HepG2 (cell line): ENCODE measurements around the gene MMP19. TPM values are rescaled to one million over a fixed set of nuclear protein-coding genes. Genes with fewer than 3 reads are reported as not detected.

Experiments used
- BHLHE40 ChIP-seq: IDR thresholded peaks from 2 replicates; pipeline ENCODE4 v1.6.1; 2011; ENCODE audit warnings: low read length, improper control_type of control experiment
- IKZF4 ChIP-seq: sonication (generic); formaldehyde crosslinking; IDR thresholded peaks from 2 replicates; pipeline ENCODE4 v1.5.1; 2020; ENCODE audit warnings: borderline replicate concordance, mild to moderate bottlenecking, low read depth, missing genetic modification reagents; ENCODE audit errors: not compliant biosample characterization
- MAF1 ChIP-seq: sonication (generic); formaldehyde crosslinking; IDR thresholded peaks from 2 replicates; pipeline ENCODE4 v1.5.0; 2020; ENCODE audit warnings: missing genetic modification reagents, borderline replicate concordance
- MLLT10 ChIP-seq: sonication (generic); formaldehyde crosslinking; IDR thresholded peaks from 2 replicates; pipeline ENCODE4 v1.4.0; 2020; ENCODE audit warnings: missing genetic modification reagents
- POLR2G ChIP-seq: fragments of 200-400 bp; formaldehyde crosslinking; IDR thresholded peaks from 2 replicates; pipeline ENCODE4 v1.6.1; 2018; ENCODE audit warnings: mild to moderate bottlenecking, low read depth, low read length, moderate library complexity
- TAF1 ChIP-seq: sonication (generic); formaldehyde crosslinking; IDR thresholded peaks from 2 replicates; pipeline ENCODE4 v1.4.0; 2020; ENCODE audit warnings: missing genetic modification reagents
- UBTF ChIP-seq: sonication (generic); formaldehyde crosslinking; IDR thresholded peaks from 2 replicates; pipeline ENCODE4 v1.4.0; 2020; ENCODE audit warnings: mild to moderate bottlenecking, missing genetic modification reagents
- ZBTB21 ChIP-seq: sonication (generic); formaldehyde crosslinking; IDR thresholded peaks from 2 replicates; pipeline ENCODE4 v1.4.0; 2020; ENCODE audit warnings: missing genetic modification reagents
- ZNF101 ChIP-seq: sonication (generic); formaldehyde crosslinking; IDR thresholded peaks from 2 replicates; pipeline ENCODE4 v1.4.0; 2020; ENCODE audit warnings: mild to moderate bottlenecking, low read depth, missing genetic modification reagents, borderline replicate concordance
- ZNF124 ChIP-seq: sonication (generic); formaldehyde crosslinking; IDR thresholded peaks from 2 replicates; pipeline ENCODE4 v1.4.0; 2020; ENCODE audit warnings: missing genetic modification reagents
- ZNF24 ChIP-seq: fragments of 450-650 bp; IDR thresholded peaks from 2 replicates; pipeline ENCODE4 v1.6.1; 2017; ENCODE audit warnings: antibody characterized with exemption, mild to moderate bottlenecking
- ZNF737 ChIP-seq: sonication (generic); formaldehyde crosslinking; IDR thresholded peaks from 2 replicates; pipeline ENCODE4 v1.5.0; 2020; ENCODE audit warnings: missing genetic modification reagents, mild to moderate bottlenecking, borderline replicate concordance
- polyA plus RNA-seq, 8 experiments: library from polyadenylated mRNA; depleted of rRNA in 3 of 8; stranded (reverse) in 7 of 8; unstranded in 1 of 8; fragments of >200 nt; fragmentation: Illumina TruSeq in 4 of 8; extraction: Trizol in 4 of 8; gene quantifications; 2 replicates each; pipeline versions ENCODE4 v1.2.1 to v1.2.3, GENCODE V29; 2011 to 2016; ENCODE audit warnings: low read depth in 4 of 8, missing spikeins in 1 of 8, mixed read lengths in 1 of 8; ENCODE audit not compliant: insufficient read depth in 1 of 8
- total RNA-seq, 5 experiments: library from RNA; depleted of rRNA; stranded (reverse); fragments of >200 nt; fragmentation: Illumina TruSeq; extraction: Trizol; gene quantifications; 2 replicates each; pipeline ENCODE4 v1.2.3, GENCODE V29; 2016; ENCODE audit warnings: low read depth in 1 of 5
- TF ChIP-seq, protein P1 (sequence below): conservative IDR thresholded peaks from 2 replicates; pipeline ENCODE4 v1.6.1; 2018; ENCODE audit warnings: missing genetic modification reagents
- TF ChIP-seq, protein P2 (sequence below): sonication (generic); formaldehyde crosslinking; IDR thresholded peaks from 2 replicates; pipeline ENCODE4 v1.5.0; 2020; ENCODE audit warnings: missing genetic modification reagents
- TF ChIP-seq, protein P3 (sequence below): sonication (generic); formaldehyde crosslinking; IDR thresholded peaks from 2 replicates; pipeline ENCODE4 v1.4.0; 2020; ENCODE audit warnings: mild to moderate bottlenecking, low read depth, missing genetic modification reagents
- TF ChIP-seq, protein P4 (sequence below), 2 experiments: IDR thresholded peaks; 2 replicates each; pipeline ENCODE4 v1.6.1; 2011 to 2012; ENCODE audit warnings: low read length in 2 of 2, borderline replicate concordance in 1 of 2, low read depth in 1 of 2, mild to moderate bottlenecking in 1 of 2, moderate library complexity in 1 of 2

The MMP19 gene
- total and polyA plus RNA-seq, 2 of the 13 experiments (the other 11 are each of a cell fraction or from before 2014, with no cell fraction given), result 0.07 to 0.08 TPM

DNA sequence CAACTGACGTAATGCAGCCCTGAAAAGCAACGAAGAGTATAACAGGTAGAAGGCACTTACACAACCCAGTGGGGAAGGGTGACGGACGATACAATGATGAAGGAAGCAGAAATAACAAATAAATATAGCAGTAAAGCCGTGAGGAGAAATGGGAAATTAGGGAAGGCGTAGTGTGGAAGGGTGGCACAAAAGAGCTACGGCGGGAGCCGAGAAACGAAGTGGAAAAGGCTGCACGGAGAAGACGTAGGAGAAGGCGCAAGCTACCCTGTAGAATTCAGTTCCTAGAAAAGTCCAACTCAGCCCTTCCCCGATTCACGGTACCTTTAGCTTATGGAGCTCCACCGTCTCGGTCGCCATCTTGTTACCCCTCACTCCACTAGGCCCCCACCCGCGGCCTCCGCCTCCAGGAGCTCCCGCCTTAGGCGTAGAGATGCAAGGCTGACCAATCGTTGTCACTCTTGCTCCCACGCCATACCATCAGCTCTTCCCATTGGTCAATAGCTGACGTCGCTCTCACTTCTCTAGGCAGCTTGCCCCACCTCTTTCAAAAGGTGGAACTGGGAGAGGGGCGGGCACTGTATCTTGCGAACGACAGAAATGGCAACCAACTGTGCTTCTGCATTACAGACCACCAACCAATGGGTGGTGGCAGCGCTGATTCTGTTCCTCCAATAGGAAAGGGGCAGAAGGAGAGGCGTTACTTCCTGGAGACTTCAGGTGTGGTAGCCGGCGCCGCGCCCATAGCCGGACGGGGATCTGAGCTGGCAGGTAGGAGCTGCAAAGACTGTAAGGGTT lies 25.2 kb downstream of the MMP19 start, which contains the start of the genes ORMDL2 and SARNP (continued):
- TF ChIP-seq ZNF101 (CRISPR knock-in tag) (no peak), ZNF124 (CRISPR knock-in tag) (no peak), TAF1 (CRISPR knock-in tag) (peak; percentile 87), ZNF24 (no peak), MLLT10 (CRISPR knock-in tag) (no peak), ZNF737 (no peak), BHLHE40 (no peak), POLR2G (peak; percentile 93), UBTF (CRISPR knock-in tag) (peak; percentile 43; the same call in 1 of the 2 replicates), ZBTB21 (CRISPR knock-in tag) (no peak), MAF1 (no peak), IKZF4 (CRISPR knock-in tag) (no peak)
- TF ChIP-seq, protein P1, sequence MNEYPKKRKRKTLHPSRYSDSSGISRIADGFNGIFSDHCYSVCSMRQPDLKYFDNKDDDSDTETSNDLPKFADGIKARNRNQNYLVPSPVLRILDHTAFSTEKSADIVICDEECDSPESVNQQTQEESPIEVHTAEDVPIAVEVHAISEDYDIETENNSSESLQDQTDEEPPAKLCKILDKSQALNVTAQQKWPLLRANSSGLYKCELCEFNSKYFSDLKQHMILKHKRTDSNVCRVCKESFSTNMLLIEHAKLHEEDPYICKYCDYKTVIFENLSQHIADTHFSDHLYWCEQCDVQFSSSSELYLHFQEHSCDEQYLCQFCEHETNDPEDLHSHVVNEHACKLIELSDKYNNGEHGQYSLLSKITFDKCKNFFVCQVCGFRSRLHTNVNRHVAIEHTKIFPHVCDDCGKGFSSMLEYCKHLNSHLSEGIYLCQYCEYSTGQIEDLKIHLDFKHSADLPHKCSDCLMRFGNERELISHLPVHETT (CRISPR knock-in tag), result no peak
- TF ChIP-seq, protein P2, sequence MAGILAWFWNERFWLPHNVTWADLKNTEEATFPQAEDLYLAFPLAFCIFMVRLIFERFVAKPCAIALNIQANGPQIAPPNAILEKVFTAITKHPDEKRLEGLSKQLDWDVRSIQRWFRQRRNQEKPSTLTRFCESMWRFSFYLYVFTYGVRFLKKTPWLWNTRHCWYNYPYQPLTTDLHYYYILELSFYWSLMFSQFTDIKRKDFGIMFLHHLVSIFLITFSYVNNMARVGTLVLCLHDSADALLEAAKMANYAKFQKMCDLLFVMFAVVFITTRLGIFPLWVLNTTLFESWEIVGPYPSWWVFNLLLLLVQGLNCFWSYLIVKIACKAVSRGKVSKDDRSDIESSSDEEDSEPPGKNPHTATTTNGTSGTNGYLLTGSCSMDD (CRISPR knock-in tag), result no peak
- TF ChIP-seq, protein P3, sequence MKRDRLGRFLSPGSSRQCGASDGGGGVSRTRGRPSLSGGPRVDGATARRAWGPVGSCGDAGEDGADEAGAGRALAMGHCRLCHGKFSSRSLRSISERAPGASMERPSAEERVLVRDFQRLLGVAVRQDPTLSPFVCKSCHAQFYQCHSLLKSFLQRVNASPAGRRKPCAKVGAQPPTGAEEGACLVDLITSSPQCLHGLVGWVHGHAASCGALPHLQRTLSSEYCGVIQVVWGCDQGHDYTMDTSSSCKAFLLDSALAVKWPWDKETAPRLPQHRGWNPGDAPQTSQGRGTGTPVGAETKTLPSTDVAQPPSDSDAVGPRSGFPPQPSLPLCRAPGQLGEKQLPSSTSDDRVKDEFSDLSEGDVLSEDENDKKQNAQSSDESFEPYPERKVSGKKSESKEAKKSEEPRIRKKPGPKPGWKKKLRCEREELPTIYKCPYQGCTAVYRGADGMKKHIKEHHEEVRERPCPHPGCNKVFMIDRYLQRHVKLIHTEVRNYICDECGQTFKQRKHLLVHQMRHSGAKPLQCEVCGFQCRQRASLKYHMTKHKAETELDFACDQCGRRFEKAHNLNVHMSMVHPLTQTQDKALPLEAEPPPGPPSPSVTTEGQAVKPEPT (CRISPR knock-in tag), result no peak
- TF ChIP-seq, protein P4, sequence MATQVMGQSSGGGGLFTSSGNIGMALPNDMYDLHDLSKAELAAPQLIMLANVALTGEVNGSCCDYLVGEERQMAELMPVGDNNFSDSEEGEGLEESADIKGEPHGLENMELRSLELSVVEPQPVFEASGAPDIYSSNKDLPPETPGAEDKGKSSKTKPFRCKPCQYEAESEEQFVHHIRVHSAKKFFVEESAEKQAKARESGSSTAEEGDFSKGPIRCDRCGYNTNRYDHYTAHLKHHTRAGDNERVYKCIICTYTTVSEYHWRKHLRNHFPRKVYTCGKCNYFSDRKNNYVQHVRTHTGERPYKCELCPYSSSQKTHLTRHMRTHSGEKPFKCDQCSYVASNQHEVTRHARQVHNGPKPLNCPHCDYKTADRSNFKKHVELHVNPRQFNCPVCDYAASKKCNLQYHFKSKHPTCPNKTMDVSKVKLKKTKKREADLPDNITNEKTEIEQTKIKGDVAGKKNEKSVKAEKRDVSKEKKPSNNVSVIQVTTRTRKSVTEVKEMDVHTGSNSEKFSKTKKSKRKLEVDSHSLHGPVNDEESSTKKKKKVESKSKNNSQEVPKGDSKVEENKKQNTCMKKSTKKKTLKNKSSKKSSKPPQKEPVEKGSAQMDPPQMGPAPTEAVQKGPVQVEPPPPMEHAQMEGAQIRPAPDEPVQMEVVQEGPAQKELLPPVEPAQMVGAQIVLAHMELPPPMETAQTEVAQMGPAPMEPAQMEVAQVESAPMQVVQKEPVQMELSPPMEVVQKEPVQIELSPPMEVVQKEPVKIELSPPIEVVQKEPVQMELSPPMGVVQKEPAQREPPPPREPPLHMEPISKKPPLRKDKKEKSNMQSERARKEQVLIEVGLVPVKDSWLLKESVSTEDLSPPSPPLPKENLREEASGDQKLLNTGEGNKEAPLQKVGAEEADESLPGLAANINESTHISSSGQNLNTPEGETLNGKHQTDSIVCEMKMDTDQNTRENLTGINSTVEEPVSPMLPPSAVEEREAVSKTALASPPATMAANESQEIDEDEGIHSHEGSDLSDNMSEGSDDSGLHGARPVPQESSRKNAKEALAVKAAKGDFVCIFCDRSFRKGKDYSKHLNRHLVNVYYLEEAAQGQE (IDR thresholded peaks at IDR 0.05; ENCODE audit: borderline replicate concordance in 1 of 2, low read depth in 1 of 2, low read length in 2 of 2), result 0 out of 4 replicates have a peak, but pooled peaks of 1 of the 2 experiments have one; percentile 27
